ENCODE data around the gene TMEM187. TPM values are rescaled to one million over a fixed set of nuclear protein-coding genes. Genes with fewer than 3 reads are reported as not detected.

The TMEM187 gene
- total and polyA plus RNA-seq, 11 donors, result 3.2 to 11.4 (median 7.2) TPM

DNA sequence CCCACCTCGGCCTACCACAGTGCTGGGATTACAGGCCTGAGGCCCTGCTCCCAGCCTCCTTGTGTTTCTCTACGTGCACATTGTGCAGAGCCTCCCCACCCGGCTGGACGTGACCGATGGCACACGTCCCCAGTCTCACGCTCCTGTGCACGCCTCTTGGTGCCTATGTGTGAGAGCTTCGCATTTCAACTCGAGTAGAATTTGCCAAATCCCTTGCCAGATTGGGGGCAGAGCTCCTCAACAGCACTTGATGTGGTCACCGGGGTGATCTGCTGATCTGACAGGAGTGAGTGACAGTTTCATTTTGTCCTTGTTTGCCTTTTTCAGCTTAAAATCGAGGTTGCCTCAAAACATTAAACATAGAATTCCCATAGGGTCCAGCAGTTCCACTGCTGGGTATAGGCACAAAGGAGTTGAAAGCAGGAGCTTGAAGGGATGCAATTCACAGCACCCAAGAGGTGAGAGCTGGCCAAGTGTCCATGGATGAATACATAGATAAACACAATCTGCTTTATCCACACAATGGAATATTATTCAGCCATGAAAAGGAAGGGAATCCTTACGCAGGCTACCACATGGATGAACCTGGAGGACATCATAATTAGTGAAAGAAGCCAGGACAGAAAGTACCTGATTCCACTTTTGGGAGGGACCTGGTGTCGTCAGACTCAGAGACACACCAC lies 17.6 kb downstream of the TMEM187 start:
- H3K27me3 ChIP-seq, result peaks cover 0 to 42% (median 0%) of the 10 kb centered on the region in 9 donors
- intact Hi-C loops (cut with DNase I), result loop anchor here in 1 of 10 donors (10.0 kb wide), 1 partner anchor 365 kb away; no protein-coding TSS in a partner anchor
- no peak overlapping the region for H3K27ac ChIP-seq
- no peak overlapping the region for H3K4me3 ChIP-seq
- 90 to 96% (median 91%) methylated on average over 13 to 14 of the region's 14 CpGs for WGBS, 4 donors
- no peaks in the 10 kb centered on the region for H3K36me3 ChIP-seq
- peaks cover 0 to 13% (median 0%) of the 10 kb centered on the region in 12 donors for H3K4me1 ChIP-seq
- DNase-seq, result no peak
- no peak for TF ChIP-seq POLR2A (IDR thresholded peaks at IDR 0.05)
- TF ChIP-seq, protein P1, sequence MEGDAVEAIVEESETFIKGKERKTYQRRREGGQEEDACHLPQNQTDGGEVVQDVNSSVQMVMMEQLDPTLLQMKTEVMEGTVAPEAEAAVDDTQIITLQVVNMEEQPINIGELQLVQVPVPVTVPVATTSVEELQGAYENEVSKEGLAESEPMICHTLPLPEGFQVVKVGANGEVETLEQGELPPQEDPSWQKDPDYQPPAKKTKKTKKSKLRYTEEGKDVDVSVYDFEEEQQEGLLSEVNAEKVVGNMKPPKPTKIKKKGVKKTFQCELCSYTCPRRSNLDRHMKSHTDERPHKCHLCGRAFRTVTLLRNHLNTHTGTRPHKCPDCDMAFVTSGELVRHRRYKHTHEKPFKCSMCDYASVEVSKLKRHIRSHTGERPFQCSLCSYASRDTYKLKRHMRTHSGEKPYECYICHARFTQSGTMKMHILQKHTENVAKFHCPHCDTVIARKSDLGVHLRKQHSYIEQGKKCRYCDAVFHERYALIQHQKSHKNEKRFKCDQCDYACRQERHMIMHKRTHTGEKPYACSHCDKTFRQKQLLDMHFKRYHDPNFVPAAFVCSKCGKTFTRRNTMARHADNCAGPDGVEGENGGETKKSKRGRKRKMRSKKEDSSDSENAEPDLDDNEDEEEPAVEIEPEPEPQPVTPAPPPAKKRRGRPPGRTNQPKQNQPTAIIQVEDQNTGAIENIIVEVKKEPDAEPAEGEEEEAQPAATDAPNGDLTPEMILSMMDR (IDR thresholded peaks at IDR 0.05), result no peak
- ATAC-seq, result no peak
- H3K9me3 ChIP-seq, result no peaks in the 10 kb centered on the region

- TF ChIP-seq, protein P1 (IDR thresholded peaks at IDR 0.05), result no peak
- no peak for TF ChIP-seq POLR2A (IDR thresholded peaks at IDR 0.05)
- H3K27ac ChIP-seq, result no peak overlapping the region
- peaks cover 0 to 39% (median 0%) of the 10 kb centered on the region in 9 donors for H3K27me3 ChIP-seq
- no peaks in the 10 kb centered on the region for H3K36me3 ChIP-seq
- WGBS, 4 donors, result 96 to 99% (median 98%) methylated on average over 3 of the region's 3 CpGs
- H3K4me3 ChIP-seq, result no peak overlapping the region
- intact Hi-C loops (cut with DNase I), result loop anchor here in 1 of 10 donors (10.0 kb wide), 1 partner anchor 366 kb away; no protein-coding TSS in a partner anchor
- ATAC-seq (no peak), DNase-seq (no peak)
- H3K9me3 ChIP-seq, result no peaks in the 10 kb centered on the region
- peaks cover 0 to 4% (median 0%) of the 10 kb centered on the region in 12 donors for H3K4me1 ChIP-seq
Observed at GRCh38 chrX:153991013-153991580, 18.5 kb downstream of the TMEM187 start.

DNA sequence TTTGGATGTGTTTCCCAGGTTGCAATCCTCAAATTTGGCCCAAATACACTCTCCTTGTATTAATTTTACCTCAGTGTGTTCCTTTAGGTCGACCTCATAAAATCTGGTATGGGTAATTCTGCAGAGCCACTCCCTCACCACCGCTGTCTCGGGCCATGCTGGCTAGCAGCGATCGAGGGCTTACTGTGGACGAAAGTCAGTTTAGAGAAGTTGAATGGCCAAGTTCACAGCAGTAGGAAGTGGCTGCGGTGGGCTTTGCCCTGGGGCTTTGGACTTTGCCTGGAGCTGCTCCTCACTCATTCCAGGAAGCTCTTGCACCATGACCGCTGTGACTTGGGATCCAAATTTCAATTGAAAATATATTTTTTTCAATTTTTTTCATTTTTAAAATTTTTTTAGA lies 19.6 kb downstream of the TMEM187 start:
- WGBS, 4 donors, result 82 to 91% (median 87%) methylated on average over 8 of the region's 8 CpGs
- H3K27ac ChIP-seq, result no peak overlapping the region
- H3K27me3 ChIP-seq, result peaks cover 0 to 39% (median 0%) of the 10 kb centered on the region in 9 donors
- TF ChIP-seq, protein P1 (IDR thresholded peaks at IDR 0.05), result no peak
- no peak for TF ChIP-seq POLR2A (IDR thresholded peaks at IDR 0.05)
- DNase-seq (no peak), ATAC-seq (no peak)
- H3K4me3 ChIP-seq, result no peak overlapping the region
- intact Hi-C loops (cut with DNase I), result loop anchor here in 1 of 10 donors (10.0 kb wide), 1 partner anchor 367 kb away; no protein-coding TSS in a partner anchor
- no peaks in the 10 kb centered on the region for H3K9me3 ChIP-seq
- H3K36me3 ChIP-seq, result no peaks in the 10 kb centered on the region
- H3K4me1 ChIP-seq, result no peaks in the 10 kb centered on the region

- 83 to 88% (median 85%) methylated on average over 8 to 12 of the region's 12 CpGs for WGBS, 4 donors
- Histone ChIP-seq H3K27me3 (peaks cover 0 to 41% (median 0%) of the 10 kb centered on the region in 9 donors), H3K4me1 (no peaks in the 10 kb centered on the region), H3K4me3 (no peak overlapping the region), H3K9me3 (no peaks in the 10 kb centered on the region), H3K27ac (no peak overlapping the region), H3K36me3 (no peaks in the 10 kb centered on the region)
- TF ChIP-seq, protein P1 (IDR thresholded peaks at IDR 0.05), result no peak
- no peak for TF ChIP-seq POLR2A (IDR thresholded peaks at IDR 0.05)
- no peak for DNase-seq
- no peak for ATAC-seq
- intact Hi-C loops (cut with DNase I), result loop anchor here in 1 of 10 donors (10.0 kb wide), 1 partner anchor 368 kb away; no protein-coding TSS in a partner anchor
Observed at GRCh38 chrX:153993079-153993478, 20.5 kb downstream of the TMEM187 start.

Data from heart left ventricle (tissue), 16 donors.